MM.1S (cell line): ENCODE data around the gene PI4KB.

Experiments
- DNase-seq: peaks from one replicate; pipeline ENCODE4 v3.0.0-alpha.2; 2015
- H2AFZ ChIP-seq: fragments of 300-600 bp; sonication (generic); 2 replicates; pipeline ENCODE4 v1.6.0; 2016; ENCODE audit warnings: antibody characterized with exemption, low read length
- H3F3A ChIP-seq: fragments of 300-600 bp; sonication (generic); 2 replicates; pipeline ENCODE4 v1.6.1; 2016; ENCODE audit warnings: mild to moderate bottlenecking, antibody characterized with exemption, low read length, moderate library complexity, mixed read lengths; ENCODE audit not compliant: insufficient read depth
- H3K27ac ChIP-seq: fragments of 300-600 bp; sonication (generic); 2 replicates; pipeline ENCODE4 v1.5.1; 2016; ENCODE audit warnings: mild to moderate bottlenecking, low read length
- H3K27me3 ChIP-seq: fragments of 300-600 bp; sonication (generic); replicated peaks from 2 replicates; pipeline ENCODE4 v1.6.0; 2016; ENCODE audit warnings: low read length; ENCODE audit not compliant: insufficient read depth
- H3K36me3 ChIP-seq: fragments of 300-600 bp; sonication (generic); replicated peaks from 2 replicates; pipeline ENCODE4 v1.6.1; 2016; ENCODE audit warnings: mild to moderate bottlenecking, low read length, mixed read lengths; ENCODE audit not compliant: insufficient read depth
- H3K4me1 ChIP-seq: fragments of 300-600 bp; sonication (generic); 2 replicates; pipeline ENCODE4 v1.6.1; 2016; ENCODE audit warnings: low read length, mixed read lengths
- H3K4me2 ChIP-seq: fragments of 300-600 bp; sonication (generic); 2 replicates; pipeline ENCODE4 v1.6.0; 2016; ENCODE audit warnings: low read depth, low read length
- H3K4me3 ChIP-seq: fragments of 300-600 bp; sonication (generic); 2 replicates; pipeline ENCODE4 v1.5.1; 2016; ENCODE audit warnings: low read length, mixed read lengths
- H3K79me2 ChIP-seq: fragments of 300-600 bp; sonication (generic); 2 replicates; pipeline ENCODE4 v1.6.1; 2016; ENCODE audit warnings: mixed run types, low read length, mixed read lengths
- H3K9ac ChIP-seq: fragments of 300-600 bp; sonication (generic); 2 replicates; pipeline ENCODE4 v1.6.1; 2016; ENCODE audit warnings: low read length, mixed read lengths
- H3K9me2 ChIP-seq: fragments of 300-600 bp; sonication (generic); replicated peaks from 2 replicates; pipeline ENCODE4 v1.6.1; 2016; ENCODE audit warnings: mild to moderate bottlenecking, low read length, mixed read lengths; ENCODE audit not compliant: insufficient read depth
- H3K9me3 ChIP-seq: fragments of 300-600 bp; sonication (generic); replicated peaks from 2 replicates; pipeline ENCODE4 v1.6.1; 2016; ENCODE audit warnings: mild to moderate bottlenecking, low read length, mixed read lengths; ENCODE audit not compliant: insufficient read depth
- H4K20me1 ChIP-seq: fragments of 300-600 bp; sonication (generic); 2 replicates; pipeline ENCODE4 v1.6.1; 2016; ENCODE audit warnings: mild to moderate bottlenecking, low read length, moderate library complexity, mixed read lengths; ENCODE audit not compliant: insufficient read depth
- CTCF ChIP-seq: fragments of 300-600 bp; sonication (generic); IDR thresholded peaks from 2 replicates; pipeline ENCODE4 v1.5.1; 2016; ENCODE audit warnings: antibody characterized with exemption, low read length, mixed read lengths
- EZH2 ChIP-seq: fragments of 300-600 bp; sonication (generic); optimal IDR thresholded peaks from 2 replicates; pipeline ENCODE3; 2017; ENCODE audit warnings: low read depth, mild to moderate bottlenecking, antibody characterized with exemption, low read length, mixed read lengths
- EZH2phosphoT487 ChIP-seq: fragments of 300-600 bp; sonication (generic); IDR thresholded peaks from 2 replicates; pipeline ENCODE4 v1.6.1; 2018; ENCODE audit warnings: antibody characterized with exemption, low read length

The PI4KB gene

GRCh38 chr1:151326619-151327222 lies 495 bp downstream of the PI4KB start:
- H3F3A ChIP-seq, result peaks cover 6% of the 10 kb centered on the region; the same call in 1 of the 2 replicates
- no peaks in the 10 kb centered on the region for H4K20me1 ChIP-seq
- H2AFZ ChIP-seq, result peak overlapping the region; percentile 82
- peak; percentile 70 for DNase-seq
- peak overlapping the region; percentile 83; the same call in 1 of the 2 replicates for H3K27ac ChIP-seq
- H3K79me2 ChIP-seq, result peaks cover 48% of the 10 kb centered on the region
- peaks cover 18% of the 10 kb centered on the region for H3K4me1 ChIP-seq
- H3K4me3 ChIP-seq, result peak overlapping the region; percentile 87
- no peaks in the 10 kb centered on the region for H3K9me2 ChIP-seq
- peak overlapping the region; percentile 85 for H3K9ac ChIP-seq
- no peaks in the 10 kb centered on the region for H3K27me3 ChIP-seq
- H3K36me3 ChIP-seq, result no peaks in the 10 kb centered on the region; the same call in 1 of the 2 replicates
- H3K4me2 ChIP-seq, result peak overlapping the region; percentile 89
- TF ChIP-seq CTCF (no peak), EZH2 (no peak), EZH2phosphoT487 (no peak)
- H3K9me3 ChIP-seq, result no peaks in the 10 kb centered on the region

- Histone ChIP-seq H3K4me2 (peak overlapping the region; percentile 89), H3K27ac (no peak overlapping the region), H3K9ac (peak overlapping the region; percentile 85; the same call in 1 of the 2 replicates), H3K9me3 (no peaks in the 10 kb centered on the region), H4K20me1 (no peaks in the 10 kb centered on the region), H3K79me2 (peaks cover 51% of the 10 kb centered on the region), H3F3A (peaks cover 6% of the 10 kb centered on the region; the same call in 1 of the 2 replicates), H3K9me2 (no peaks in the 10 kb centered on the region), H3K4me1 (peaks cover 18% of the 10 kb centered on the region), H2AFZ (no peak overlapping the region), H3K27me3 (no peaks in the 10 kb centered on the region), H3K4me3 (peak overlapping the region; percentile 87), H3K36me3 (no peaks in the 10 kb centered on the region; the same call in 1 of the 2 replicates)
- no peak for DNase-seq
- TF ChIP-seq EZH2 (no peak), CTCF (no peak), EZH2phosphoT487 (no peak)
Measured at GRCh38 chr1:151325646-151326429, 1.4 kb downstream of the PI4KB start.

GRCh38 chr1:151325231-151325630 lies 2.0 kb downstream of the PI4KB start:
- no peaks in the 10 kb centered on the region; the same call in 1 of the 2 replicates for H3K36me3 ChIP-seq
- peaks cover 57% of the 10 kb centered on the region for H3K79me2 ChIP-seq
- peaks cover 18% of the 10 kb centered on the region for H3K4me1 ChIP-seq
- H3K9me3 ChIP-seq, result no peaks in the 10 kb centered on the region
- H3K9me2 ChIP-seq, result no peaks in the 10 kb centered on the region
- H3F3A ChIP-seq, result peaks cover 6% of the 10 kb centered on the region; the same call in 1 of the 2 replicates
- no peak overlapping the region for H3K4me2 ChIP-seq
- H3K4me3 ChIP-seq, result no peak overlapping the region
- TF ChIP-seq CTCF, result no peak
- no peak for TF ChIP-seq EZH2phosphoT487
- no peak for TF ChIP-seq EZH2
- DNase-seq, result no peak
- no peak overlapping the region for H2AFZ ChIP-seq
- H3K27ac ChIP-seq, result no peak overlapping the region
- no peak overlapping the region for H3K9ac ChIP-seq
- H3K27me3 ChIP-seq, result no peaks in the 10 kb centered on the region
- no peaks in the 10 kb centered on the region for H4K20me1 ChIP-seq
